HG02588 (cell line): ENCODE data around the gene SH3PXD2A.
"Not testable (repeated sequence)": the region's sequence is repeated elsewhere in the genome, so short reads cannot be mapped to it uniquely, and the experiment has no call there.

Source experiments
- ATAC-seq: cut with Tn5 transposase; IDR thresholded peaks from one replicate; pipeline ENCODE4 v1.9.1; 2021; ENCODE audit warnings: mild to moderate bottlenecking, moderate library complexity; ENCODE audit not compliant: unreplicated experiment

SH3PXD2A gene

GRCh38 chr10:103772846-103773245 is 82.5 kb downstream of the SH3PXD2A start:
- not testable (repeated sequence) for ATAC-seq

DNA sequence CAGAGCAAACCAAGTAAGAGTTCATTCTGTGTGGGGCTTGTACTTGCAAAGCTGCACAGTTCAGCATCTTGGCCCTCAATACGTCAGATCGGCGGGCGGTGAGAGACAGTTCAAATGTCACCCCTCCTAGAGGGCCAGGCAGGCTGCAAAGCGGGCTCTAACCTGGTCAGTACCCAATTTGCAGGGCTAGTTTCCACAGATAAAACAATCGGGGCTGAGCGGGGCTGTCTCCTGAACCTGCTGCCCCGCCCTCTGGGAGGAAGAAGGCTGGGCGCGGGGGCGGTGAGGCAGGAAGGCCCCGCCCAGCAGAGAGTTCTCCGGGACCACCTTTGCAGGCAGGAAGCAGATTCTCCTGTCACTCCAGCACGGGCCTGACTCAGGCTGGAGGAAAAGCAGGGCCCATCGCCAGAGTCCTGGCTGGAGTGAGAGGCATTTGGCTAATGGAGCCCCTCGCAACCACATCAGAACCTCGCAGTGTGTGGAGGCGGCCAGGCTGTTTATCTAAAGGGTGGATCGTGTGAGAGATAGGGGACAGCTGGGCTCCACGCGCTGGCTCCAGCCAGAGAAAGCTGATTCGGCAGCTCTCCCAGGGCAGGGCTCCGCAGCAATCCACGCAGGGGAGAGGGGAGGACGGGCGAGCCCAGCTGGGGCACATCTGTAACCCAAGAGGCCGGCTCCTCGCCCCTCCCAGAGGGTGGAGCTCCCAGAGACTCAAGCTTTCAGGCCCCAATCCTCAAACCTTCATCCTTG is 83.1 kb downstream of the SH3PXD2A start:
- ATAC-seq, result peak; percentile 60

DNA sequence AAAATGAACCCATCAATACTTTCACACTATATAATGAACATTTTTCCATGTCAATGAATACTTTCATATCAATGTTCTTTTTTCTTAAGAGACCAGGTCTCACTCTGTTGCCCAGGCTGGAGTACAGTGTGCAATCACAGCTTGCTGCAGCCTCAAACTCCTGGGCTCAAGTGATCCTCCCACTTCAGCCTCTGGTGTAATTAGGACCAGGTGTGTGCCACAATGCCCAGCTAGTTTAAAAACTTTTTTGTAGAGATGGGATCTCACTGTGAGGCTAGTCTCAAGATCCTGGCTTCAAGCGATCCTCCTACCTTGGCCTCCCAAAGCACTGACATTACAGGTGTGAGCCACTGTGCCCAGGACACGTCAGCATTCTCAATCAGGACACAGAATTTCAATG is 85.2 kb downstream of the SH3PXD2A start:
- no peak for ATAC-seq

- ATAC-seq, result no peak
These were observed 86.2 kb downstream of the SH3PXD2A start for GRCh38 chr10:103769176-103769575.

- ATAC-seq, result no peak
These were observed 87.0 kb downstream of the SH3PXD2A start for GRCh38 chr10:103768345-103768744.

GRCh38 chr10:103767756-103768155 is 87.6 kb downstream of the SH3PXD2A start:
- ATAC-seq, result no peak

DNA sequence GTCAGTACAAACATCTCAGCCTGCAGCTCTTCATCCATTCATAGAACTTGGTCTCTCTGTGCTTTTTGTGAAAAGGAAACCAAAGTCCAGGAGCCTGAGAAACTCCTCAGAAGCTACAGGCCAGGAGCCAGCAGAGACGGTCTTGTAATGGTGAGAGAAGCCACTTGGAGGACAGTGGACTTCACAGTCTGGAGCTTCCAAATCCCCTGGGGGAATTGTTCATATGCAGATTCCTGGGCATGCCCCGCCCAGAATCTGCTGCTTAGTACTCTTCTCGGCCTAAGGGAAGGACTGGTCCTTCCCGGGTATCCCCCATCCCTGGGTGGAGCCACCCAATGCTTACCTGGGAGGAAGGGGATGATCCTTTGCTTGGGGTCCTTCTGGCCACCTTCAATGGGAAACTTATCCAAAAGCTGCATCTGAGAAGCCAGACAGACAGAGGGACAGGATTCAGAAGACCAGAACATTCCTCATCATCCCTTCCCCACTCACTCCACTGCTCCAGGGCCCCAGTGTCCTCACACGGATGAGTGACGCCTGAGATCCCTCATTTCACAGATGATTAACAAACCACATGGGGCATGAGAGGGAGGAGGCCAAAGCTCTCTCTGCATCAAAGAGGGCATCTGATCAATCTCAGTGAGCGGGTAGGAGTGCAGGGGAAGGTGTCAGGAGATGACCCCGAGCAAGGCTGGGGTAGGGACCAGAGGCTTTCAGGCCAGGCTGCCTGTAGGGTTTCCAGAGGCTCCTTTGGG is 88.4 kb downstream of the SH3PXD2A start:
- ATAC-seq, result no peak

GRCh38 chr10:103765981-103766380 is 89.4 kb downstream of the SH3PXD2A start:
- no peak for ATAC-seq

DNA sequence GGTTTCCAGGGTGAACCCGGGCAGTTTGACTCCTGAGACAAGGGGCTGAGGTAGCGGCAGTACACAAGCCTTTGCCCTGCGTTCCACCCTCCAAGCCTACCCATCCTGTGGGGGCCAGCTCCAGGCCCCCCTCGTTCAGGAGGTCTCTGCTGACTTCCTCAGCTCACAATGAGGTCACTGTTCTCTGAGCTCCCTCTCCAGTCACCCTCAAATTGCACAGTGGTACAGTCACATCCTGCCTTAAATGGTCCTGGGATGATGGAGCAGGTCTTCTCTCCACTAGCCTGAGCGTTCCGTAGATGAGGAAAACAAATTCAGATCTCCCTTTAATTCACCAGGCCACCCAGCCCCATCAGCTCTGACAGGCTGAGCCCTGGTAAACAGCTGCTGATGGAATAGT is 90.2 kb downstream of the SH3PXD2A start:
- ATAC-seq, result no peak

DNA sequence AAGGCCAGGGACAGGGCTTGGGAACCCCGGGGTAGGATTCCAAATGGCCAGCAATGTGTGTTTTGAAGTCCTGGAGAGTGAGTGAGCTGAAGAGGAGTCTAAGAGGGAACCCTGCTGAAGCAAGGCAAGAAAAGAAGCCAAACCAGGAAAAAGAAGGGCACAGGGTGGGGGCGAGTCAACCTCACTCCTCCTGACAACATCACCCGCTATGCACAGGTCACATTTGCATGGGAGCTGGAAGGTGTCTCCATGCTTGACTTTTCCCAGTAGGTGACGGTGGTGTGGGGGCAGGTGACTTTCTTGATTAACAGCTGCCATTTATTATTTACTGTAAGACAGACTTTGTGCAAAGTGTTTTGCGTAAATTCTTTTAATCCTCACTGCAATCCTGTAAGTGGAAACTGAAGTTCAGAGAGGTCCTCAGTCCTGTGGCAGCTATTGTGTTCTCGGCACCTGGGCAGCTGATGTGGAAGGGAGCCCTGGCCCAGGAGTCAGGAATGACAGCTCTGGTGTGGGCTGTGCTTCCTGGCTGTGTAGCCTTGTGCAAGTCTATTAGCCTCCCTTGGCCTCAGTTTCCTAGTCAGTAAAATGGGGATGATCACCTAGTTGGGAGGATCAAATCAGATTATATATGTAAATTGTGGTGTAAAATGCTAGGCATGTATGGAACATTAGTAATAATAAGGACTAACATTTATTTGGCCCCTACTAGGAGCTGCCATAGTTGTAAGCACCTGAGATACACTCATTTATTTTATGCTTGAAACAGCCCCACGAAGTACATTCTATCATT is 90.9 kb downstream of the SH3PXD2A start:
- no peak for ATAC-seq

DNA sequence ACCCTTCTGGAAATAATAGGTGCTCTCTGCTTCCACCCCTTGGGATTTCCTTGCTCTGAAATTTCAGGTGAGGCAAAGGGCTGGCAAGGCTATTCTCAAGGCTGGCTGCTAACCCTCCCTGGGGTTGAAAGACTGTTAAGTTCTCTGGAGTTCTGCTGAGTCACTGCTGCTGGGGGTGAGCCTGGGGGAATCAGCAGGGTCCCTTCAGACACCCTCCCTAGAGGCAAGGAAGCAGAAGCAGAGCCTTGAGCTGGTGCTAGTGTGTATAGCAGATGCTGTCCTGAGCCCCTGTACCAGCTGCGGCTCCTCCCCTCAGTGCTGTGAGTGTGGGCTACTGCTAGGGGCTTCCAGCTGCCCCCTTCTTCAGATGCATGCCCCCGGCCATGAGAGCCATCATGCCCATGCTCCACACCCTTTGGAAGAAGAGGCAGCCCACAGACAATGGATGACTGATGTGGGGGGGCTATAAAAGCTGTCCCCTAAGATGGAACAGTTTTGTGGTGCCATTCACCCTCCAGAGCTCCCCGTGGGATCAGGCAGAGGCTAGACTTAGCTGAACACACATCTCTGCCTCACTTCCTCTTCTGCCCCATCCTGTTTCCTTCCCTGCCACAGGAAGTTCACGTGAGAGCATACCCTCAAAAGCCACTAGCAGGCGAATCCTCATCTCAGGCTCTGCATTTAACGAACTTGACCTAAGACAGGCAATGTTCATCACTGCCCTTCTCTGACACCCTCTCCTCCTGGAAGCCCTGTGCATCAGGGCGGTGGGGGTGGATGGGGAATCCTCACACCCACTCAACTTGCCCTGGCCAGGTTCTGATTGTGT is 91.8 kb downstream of the SH3PXD2A start:
- no peak for ATAC-seq

- no peak for ATAC-seq
These were observed 92.5 kb downstream of the SH3PXD2A start for GRCh38 chr10:103762916-103763315.

- ATAC-seq, result no peak
These were observed 93.2 kb downstream of the SH3PXD2A start for GRCh38 chr10:103762162-103762561.

DNA sequence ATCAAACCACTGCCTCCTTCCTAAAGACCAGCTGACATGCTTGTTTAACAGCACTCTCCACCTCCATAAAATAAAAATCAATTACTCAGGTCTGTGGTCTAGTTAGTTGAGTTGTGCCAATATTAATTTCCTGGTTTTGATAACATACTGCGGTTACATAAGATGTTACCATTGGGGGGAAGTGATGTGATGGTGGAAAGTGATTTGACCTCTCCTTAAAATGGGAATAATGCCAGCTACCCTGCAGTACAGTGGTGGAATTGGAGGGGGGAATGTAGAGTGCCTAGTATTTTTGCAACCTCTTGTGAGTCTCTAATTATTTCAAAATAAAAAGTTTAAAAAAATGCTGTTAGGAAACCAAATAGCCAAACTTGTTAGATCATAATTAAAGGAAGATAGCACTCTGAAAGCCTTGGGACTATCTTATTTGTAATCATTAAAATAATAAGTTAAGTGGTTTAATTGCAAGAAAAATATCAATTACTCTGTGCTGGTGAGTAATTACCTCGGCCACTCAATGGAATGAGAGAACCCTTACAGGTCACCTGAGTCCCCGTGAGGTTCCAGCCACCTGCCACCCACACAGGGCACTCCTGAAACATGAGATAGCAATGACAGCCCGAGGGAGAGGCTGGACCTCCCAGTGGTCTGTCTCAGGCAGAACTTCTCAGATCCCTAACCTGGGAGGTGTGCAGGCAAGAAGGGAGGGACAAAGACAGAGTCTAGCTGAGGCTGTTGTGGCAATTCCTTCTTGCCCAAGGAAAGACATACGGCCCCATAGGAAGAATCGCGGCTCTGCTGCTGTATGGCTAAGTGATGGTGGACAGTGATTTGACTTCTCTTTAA is 94.1 kb downstream of the SH3PXD2A start:
- no peak for ATAC-seq

DNA sequence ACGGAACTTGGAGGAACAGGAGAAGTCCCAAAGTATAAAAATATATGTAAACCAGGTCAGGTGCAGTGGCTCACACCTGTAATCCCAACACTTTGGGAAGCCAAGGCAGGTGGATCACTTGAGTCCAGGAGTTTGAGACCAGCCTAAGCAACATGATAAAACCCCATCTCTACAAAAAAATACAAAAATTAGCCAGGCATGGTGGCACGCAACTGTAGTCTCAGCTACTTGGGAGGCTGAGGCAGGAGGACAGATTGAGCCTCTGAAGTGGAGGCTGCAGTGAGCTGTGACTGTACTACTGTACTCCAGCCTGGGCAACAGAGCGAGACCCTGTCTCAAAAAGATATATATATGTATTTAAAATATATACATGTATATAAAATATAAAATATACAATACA is 95.1 kb downstream of the SH3PXD2A start:
- ATAC-seq, result not testable (repeated sequence)

- no peak for ATAC-seq
These were observed 96.1 kb downstream of the SH3PXD2A start for GRCh38 chr10:103759100-103759781.

DNA sequence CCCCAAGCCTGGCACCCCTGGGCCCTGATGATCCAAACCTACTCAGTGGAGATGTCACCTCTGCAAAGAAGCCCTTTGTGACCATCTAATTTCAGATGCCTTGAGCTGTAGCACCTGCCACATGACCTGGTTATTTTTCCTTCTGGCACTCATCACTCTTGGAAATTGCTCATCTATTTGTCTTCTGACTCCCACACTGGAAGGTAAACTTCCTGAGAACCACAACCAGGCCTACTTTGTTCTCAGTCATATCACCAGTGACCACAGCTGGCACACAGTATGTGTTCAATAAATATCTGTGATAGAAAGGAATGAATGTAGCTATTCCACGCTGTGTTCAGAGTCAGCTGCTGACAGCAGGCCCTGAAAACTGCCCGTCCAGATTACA is 97.1 kb downstream of the SH3PXD2A start:
- ATAC-seq, result no peak

DNA sequence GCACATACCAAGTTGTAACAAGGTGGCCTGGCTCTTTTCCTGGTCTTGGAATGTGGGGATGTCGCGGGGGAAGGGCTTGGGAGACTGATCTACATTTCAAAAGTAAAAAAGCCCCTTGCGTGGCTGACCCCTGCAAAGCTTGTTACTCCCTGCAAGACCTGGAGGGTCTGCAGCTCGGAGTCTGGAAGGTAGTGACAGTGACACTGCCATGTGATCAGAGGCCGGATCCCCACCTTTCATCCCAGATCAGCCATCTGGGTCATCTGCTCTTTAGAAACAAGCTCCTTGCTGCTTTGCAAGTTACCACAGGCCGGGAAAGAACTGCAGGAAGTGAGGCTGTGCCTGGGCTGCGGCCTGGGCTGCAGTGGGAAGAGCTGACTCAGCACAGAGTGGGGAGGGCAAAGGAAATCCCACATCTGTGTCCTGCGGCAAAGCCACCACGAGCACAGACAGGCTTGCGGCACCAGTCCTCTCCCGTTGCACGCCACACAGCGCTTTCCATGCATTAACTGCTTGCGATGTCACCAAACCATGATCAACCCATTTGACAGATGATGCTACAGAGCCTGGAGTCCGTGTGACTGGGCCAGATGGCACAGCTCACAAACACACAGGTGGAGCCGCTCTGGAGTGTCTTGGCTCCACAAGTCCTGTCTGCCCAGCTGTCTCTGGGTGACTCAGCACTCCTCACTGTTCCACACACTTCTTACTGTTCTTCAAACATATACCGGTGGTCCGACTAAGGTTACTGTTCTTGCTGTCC is 97.7 kb downstream of the SH3PXD2A start:
- no peak for ATAC-seq
